NCI-H1694 treated with DMSO at 0.1 percent for 48 hours (cell line): ENCODE data around the gene COL4A3.
"Not testable (repeated sequence)": the region's sequence is repeated elsewhere in the genome, so short reads cannot be mapped to it uniquely, and the experiment has no call there.

Experiments used
- DNase-seq: peaks from one replicate; lab custom pipeline; 2025; lab: John Stamatoyannopoulos, UW

COL4A3 gene

DNA sequence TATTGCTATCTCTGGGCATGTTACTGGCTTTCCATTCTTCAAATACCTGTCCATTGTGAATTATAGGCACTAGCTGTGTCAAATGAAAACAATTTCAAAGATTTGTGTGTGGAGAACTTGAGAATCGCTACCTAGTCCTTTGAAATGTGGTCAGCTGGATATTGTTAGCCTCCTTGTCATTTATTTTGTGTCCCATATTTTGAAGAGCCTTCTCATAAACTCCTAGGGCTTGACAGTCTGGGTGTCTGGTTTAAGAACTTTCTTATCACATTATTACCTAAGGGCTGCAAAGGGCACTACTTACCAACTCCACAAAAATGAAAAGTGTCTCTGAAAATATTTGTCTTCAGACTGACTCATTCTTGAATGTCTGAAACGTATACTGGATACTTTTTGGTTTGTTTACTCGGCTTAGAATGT, 50.2 kb downstream of the COL4A3 start:
- DNase-seq = no peak

DNA sequence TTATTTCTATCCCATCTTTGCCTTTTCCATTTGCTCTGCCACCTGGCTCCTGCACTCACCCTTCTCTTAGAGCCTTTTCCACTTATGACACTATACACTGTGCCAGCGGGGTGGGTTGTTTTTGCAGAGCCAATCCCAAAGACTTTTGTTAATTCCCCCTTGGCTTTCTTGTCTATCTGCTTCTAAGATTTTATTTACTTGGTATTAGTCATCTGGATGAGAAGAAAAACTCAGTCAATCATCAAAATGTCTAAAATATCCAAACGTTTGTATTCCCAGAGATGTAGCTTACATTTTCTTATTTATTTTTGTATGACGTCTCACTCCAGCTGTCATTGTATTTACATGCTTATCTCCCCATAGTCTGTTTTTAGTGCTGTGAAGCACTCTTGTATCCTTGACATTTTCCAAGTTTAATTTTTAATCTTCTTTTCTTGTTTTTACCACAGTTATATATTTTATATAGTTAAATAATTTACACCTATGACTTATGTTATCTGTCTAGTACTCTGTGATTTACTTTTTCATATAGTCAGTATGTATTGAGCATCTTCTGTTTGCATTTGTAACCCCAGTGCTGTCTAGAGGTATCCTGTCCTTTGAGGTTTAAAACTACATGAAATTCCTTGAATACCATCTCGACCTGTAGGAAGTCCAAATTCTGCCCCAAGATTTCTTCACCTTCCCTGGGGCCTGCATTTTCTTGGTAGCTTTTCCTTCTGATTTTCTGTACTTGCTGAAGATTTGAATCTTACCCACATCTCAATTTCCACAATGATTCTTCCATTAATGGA, 55.1 kb downstream of the COL4A3 start:
- no peak for DNase-seq

DNA sequence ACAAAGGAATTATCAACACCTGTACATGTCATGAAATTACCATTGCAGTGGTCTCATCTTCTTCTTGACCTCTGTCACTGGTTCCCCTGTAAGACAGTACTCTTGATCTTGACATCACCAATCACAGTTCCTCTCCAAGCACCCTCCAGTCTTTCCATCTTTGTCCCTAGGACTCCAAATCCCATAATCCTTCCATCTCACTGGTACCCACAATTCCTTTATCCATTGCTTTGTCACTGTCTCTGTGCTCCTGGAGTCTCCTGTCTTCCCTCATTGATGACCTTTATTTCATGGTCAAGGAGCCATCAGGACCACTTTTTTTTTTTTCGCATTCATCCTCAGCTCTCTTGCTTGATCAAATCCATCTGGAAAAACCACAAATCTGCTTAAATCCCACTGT, 56.7 kb downstream of the COL4A3 start:
- DNase-seq = no peak

DNA sequence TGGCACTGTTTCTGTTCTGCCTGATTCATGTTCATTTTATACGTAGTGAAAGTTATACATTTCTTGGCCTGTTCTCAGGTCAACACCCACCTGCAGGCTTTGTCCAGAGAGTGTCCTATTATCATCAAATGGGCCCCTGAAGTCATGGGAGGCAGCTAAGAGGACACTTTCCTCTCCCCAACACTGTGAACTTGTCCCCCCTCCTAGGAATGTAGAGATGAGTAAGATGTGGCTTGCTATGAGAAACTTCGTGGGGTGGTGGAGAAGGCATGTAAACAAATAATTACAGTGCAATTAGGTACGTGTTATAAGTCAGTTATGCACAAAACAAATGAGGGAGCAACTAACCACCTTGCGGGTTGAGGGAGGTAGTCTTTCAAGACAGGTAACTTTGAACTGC, 57.9 kb downstream of the COL4A3 start:
- DNase-seq = no peak

DNA sequence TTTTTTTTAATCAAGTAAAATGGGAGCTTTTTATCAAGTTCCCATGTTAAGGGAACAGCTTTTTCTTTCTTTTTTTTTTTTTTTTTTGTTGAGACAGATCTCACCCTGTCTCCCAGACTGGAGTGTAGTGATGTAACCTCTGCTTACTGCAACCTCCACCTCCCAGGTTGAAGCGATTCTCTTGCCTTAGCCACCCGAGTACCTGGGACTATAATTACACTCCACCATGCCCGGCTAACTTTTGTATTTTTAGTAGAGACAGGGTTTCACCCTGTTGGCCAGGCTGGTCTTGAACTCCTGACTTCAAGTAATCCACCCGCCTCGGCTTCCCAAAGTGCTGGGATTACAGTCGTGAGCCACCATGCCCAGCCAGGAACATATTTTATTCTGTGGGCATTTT, 61.2 kb downstream of the COL4A3 start:
- DNase-seq = not testable (repeated sequence)

DNA sequence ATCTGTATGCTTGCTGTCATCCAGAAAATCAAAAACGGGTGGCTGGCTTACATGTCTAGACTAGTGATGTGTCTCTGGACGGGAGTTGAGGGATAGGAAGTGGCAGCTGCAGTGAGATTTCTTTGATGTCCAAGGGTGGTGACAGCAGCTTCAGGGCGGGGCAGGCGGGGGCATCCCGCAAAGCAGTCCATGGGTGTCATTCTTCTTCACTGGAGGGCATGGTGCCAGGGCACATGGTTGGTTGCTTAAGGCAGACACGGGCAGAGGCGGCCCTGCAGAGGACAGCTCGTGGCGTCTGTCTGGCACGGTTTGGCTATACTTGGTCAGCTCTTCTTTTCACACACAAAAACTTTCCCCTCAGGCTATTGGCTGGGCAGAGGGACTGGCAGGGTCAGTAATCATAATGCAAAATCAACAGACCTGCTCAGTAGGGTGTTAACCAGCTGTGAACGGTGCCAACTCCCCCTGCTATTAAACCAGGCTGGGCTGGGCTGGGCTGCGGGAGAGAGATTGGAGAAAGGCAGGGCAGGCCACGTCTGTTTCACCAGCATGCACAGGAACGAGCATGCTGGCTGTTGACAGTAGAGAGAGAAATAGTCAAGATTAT, 63.7 kb downstream of the COL4A3 start:
- peak; percentile 38 for DNase-seq

DNA sequence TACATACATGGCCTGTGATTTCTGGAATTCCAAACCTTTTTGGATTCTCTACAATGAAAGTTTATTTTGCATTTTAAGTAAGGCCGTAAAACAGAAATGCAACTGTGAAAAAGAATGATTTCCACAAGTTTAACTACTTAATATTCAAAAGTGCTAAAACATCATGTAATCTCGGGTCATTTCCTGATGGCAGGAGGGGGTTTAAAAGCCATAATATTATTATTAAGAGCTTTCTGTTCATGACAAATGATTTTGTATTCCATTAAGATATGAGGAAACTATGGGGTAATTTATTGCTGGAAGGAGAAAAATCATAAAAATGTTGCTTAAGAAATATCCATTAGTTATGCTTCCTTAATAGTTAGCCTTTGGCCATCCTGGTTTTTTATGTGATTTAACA, 65.7 kb downstream of the COL4A3 start:
- DNase-seq = no peak

DNA sequence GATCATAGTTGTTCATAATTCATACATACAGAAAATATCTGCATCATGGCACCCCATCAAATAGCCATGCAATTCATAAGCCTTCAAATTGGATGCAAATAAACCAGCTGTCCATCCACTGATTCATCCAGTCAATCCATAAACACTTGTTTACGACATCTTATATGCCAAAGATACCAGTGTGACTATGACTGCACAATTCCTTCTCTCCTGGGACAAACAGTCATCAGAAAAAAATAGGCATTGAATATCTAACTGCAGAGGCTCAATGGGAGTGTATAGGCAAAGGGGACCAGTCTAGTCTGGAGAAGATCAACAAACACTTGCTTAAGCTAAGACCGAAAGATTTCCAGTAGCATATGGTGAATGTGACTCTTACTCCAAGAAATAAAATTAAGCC, 70.0 kb downstream of the COL4A3 start:
- no peak for DNase-seq

DNA sequence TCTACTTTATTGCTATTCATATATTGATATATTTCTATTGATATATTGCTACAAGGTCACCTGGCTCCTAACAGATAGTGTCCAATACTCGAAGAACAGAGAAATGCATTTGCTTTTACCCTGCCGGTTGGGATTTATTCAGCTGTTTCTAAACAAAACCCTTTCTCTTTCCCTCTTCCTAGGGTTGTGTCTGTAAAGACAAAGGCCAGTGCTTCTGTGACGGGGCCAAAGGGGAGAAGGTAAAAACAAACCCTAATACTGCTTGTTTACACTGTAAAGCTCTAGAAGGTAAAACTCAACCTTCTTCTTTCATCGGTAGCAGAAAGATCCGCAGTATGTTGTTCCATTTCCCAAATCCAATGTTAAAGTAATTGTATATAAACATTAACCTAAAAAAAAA, 73.4 kb downstream of the COL4A3 start:
- no peak for DNase-seq

DNA sequence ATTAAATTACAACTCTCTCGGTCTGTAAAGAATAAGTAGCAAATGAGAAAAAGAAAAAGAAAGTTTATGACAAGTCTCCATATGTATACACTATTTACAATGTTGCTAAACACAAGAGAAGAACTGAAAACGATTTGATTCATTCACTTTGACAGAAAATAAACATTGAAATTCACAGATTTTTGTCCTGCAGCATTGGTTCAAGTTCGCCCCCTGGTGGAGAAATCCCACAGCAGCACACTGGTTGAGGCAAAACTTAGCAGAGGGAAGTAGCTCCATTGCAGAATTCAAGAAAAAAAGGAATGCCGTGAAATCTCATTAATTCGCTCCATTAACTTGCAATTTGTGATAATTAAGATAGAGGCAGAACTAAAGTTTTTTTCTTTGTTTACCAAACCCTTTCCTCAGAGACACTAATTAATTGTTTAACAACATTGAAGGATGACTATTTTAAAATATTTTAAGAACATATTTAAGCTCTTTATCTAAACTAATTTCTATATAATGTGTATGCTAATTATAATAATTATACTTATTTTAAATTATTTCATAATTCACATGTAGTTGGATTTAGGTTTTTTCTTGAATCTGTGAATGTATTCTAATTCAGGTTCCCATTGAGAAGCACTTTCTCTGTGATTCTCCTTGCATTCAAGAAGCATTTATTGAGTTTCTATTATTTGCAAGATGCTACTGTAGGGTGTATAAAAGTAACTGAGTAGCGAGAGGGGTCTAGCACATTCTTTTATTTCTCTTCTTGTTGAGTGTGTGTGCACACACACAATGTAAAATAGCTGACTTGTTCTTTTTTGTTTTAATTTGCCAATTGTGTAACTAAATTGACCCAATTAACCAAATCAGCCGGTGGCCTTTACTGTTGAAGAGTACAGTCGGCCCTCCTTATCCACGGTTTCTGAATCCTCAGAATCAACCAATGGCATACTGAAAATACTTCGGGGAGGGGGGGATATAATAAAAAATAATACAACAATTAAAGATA, 74.1 kb downstream of the COL4A3 start:
- peak; percentile 47 for DNase-seq

DNA sequence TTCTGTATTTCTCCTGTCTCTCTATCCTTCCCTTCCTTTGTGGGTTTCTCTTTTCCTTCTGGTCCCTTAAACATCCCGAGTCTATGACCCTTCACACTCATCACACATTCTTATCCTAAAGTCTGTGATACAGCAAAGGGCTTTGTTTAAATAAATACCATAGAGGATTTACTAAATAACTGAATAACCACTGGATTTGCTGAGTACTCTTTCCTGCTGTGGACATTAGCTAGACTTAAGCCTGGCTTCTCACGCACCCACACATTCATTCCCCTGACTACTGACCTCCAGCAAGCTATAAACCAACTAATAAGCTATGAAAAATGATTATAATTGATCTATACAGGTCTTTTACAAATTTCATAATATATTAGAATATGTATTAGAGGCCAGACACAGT, 76.6 kb downstream of the COL4A3 start:
- DNase-seq = no peak

DNA sequence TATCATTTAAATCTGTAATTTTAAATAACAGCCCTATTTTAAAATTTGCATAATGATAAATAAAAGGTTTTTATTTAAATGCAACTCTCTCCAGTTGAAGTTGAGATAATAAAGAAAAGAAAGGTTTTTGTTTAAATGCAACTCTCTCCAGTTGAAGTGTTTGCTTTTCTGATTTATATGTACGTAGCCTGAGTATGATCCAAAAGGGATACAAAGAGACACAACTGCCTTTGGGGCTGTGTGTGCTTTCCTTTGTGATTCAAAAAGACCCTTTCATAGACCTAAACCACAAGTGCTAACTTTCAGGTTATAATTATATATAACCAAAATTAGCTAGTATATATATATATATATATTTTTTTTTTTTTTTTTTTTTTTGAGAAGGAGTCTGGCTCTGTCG, 84.5 kb downstream of the COL4A3 start:
- DNase-seq = no peak

DNA sequence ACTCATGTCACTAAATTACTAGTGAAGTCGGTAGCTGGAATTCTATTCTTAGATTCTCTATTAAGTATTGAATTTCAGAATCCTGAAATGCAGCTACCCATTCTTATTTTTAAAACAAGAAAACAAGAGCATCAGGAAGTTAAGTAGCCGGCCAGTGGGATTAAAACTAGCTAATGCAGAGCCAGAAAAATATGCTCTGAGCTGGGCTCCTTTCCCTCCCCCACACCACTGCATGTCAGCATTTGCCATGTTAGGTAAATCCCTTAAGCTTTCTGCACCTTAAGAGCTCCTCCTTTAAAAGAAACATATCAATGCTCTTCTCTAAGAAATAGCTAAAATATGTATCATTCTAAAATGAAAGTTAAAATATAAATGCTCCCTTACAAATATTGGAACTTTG, 88.4 kb downstream of the COL4A3 start:
- no peak for DNase-seq

DNA sequence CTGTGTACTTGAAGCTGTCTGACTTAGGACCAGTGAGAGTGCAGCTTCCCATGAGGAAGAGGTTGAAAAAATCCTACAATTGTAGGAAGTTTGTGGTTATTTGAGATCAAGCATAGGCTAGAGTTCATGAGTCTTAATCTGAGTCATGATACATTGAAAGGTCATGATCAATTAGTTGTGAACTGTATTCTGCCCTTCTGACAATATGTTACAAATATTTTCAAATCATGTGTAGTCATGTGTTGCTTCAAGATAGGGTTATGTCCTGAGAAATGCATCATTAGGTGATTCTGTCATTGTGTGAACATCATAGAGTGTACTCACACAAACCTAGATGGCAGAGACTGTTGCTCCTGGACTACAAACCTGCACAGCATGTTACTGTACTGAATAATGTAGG, 92.2 kb downstream of the COL4A3 start:
- DNase-seq = no peak

DNA sequence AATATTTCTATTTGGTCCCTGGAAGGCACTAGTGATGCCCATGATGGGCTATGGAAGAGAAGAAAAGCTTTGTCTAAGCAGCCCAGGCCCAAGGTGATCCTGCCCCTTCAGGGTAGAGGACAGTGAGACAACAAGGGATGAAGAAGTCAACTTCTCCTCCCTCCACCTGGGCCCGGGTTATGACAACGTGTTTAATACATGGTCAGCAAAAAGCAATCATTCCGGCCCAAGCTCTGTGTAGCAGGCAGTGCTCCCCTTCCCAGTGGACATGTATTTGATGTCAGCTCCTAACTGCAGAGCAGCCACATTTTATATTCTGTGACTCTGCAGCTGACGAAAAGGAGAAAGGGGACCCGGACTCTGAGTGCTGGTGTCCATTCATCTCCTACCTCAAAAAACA, 93.4 kb downstream of the COL4A3 start:
- DNase-seq = no peak

DNA sequence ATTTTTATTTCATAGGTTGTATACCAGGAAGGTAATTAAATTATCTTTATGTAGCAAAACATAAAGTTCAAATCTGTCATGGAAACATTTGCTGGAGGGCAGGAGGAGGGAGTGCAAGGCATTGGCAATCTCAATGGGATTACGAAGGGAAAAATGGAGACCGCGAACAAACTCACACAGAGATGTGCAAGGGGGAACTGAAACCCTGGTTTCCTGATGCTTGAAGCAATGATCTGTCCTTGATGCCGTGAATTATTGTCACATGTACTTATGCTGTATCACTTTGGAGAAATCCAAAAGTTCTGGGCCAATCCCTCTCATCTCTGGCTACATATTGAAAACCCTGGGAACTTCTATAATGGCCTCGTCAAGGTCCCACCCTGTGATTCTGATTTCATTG, 95.6 kb downstream of the COL4A3 start:
- DNase-seq = no peak

DNA sequence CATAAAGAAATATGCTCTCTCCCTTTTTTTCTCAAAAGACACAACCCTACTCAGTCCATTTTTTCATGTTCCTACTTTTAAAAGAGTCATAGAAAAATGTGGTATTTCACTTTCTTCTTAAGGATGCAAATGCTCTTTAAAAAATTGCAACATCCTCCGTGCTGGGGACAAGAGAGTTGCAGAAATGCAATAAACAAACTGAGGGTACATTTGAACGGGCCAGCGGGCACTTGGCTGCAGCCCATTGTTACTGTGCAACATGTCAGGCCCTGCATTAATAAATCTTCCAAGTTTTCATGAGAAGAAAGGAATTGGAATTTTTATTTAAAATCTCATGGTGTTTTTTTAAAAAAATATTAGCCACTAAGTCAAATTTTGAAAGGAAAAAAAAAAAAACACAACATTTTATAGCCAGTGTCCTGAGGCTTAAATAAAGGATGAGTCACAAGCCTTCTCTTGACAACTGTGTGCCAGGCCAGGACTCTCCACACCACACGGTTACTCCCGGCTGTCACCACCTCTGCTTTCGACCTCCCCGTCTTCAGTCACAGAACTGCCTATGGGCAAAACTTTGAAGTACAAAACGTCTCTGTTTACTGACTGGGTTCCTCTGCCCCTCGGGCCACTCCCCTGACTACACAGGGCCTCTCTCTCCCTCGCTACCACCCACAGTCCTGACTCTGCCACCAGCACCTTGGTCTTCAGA, 103.1 kb downstream of the COL4A3 start:
- DNase-seq = no peak

DNA sequence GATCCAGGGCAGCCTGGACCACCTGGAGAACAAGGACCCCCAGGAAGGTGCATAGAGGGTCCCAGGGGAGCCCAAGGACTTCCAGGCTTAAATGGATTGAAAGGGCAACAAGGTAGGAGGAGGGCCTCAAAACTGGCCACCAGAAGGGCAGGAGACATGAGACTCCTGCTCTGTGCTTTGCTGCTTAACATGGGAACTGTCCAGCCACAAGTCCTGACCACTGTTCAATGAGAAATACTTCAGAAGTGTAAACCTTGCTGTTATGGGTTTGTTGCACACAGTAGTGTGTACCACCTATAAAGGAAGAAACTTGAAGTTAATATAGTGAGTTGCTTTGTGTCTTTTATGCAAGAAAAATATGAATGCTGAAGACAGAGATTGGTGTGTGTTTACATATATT, 116.5 kb downstream of the COL4A3 start:
- DNase-seq = no peak

DNA sequence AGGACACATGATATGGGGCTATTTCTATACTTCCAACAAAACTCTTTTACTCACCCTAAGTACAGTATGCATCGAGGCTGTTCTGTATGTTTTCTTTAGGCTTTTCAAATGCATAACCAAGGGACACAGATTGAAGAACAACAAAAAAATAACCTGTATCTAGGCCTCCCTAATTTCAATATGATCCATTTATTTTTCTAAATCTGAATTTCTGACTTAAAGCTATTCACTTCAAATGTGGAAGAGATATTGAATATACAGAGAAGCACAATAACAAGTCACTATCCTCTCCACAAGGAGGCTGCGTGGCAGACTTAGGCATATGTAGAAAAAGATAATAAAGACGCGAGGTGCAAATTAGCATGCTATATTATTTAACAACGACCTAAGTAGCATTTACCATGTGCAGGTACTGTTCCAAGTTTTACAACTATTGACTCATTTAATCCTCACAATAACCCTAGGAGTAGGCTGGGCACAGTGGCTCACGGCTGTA, 121.4 kb downstream of the COL4A3 start:
- DNase-seq = no peak

DNA sequence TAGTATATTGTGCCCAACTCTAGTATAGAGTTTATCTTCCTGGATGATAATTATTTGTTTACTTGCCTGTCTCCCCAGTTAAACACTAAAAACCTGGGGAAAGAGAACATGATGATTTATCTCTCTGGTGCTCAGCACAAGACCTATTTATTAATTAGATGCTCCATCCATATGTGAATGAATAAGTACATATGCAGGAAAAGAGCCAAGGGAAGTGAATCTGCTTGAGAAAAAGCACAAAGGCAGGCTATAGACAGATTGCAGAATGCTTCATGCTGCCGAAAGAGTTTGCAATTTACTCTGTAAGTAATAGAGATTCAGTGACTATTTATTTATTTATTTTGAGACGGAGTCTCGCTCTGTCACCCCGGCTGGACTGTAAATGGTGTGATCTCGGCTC, 123.3 kb downstream of the COL4A3 start:
- no peak for DNase-seq

DNA sequence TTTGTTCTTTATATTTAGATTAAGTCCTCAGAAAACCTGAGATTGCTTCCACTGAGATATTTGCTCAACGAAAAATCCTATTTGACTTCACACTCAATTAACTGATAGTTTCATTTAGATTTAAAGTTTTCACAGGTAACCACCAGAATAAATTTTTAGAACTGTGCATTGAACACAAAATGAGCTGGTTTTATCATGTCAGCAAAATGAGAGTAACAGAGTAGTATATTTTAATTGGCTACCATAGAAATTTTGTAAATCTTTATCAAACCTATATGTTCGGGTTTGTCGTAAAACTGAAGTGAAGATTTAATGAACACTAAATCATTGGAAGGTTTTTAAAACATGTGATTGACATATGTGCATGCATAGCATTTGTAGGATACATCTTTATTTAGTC, 127.9 kb downstream of the COL4A3 start:
- DNase-seq = no peak

DNA sequence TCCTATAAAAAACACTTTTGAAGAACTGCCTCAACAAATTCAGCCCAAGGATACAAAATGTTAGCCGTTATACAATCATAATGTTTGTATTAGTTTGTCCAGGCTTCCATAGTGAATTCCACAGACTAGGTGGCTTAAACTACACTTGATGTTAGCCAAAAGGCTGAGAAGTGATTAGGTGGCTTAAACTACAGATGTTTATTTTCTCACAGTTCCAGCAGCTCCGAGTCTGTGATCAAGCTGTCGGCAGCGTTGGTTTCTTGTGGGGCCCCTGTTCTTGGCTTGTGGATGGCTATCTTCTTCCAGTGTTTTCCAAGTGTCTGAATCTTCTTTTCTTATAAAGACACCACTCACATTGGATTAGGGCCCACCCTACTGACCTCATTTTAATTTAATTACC, 129.1 kb downstream of the COL4A3 start:
- DNase-seq = no peak
